ENCODE measurements around the gene PBX4.

Gene PBX4

GRCh38 chr19:19526581-19527370, 91.7 kb downstream of the PBX4 start:
- no peak for FAIRE-seq
- no peak for TF ChIP-seq POLR2A (IDR thresholded peaks at IDR 0.05; ENCODE audit: low read depth, low read length)
- no peak for DNase-seq (ENCODE audit: insufficient read length, low spot score)

- DNase-seq (ENCODE audit: insufficient read length, low spot score) (no peak), FAIRE-seq (no peak)
- no peak for TF ChIP-seq POLR2A (IDR thresholded peaks at IDR 0.05; ENCODE audit: low read depth, low read length)
These were observed 92.7 kb downstream of the PBX4 start for GRCh38 chr19:19525611-19526380.

GRCh38 chr19:19524053-19524452, 94.4 kb downstream of the PBX4 start:
- FAIRE-seq, result no peak
- no peak for DNase-seq (ENCODE audit: insufficient read length, low spot score)
- no peak for TF ChIP-seq POLR2A (IDR thresholded peaks at IDR 0.05; ENCODE audit: low read depth, low read length)

GRCh38 chr19:19523177-19523576, 95.3 kb downstream of the PBX4 start:
- FAIRE-seq (no peak), DNase-seq (ENCODE audit: insufficient read length, low spot score) (no peak)
- no peak for TF ChIP-seq POLR2A (IDR thresholded peaks at IDR 0.05; ENCODE audit: low read depth, low read length)

GRCh38 chr19:19520989-19521388, 97.5 kb downstream of the PBX4 start:
- DNase-seq (ENCODE audit: insufficient read length, low spot score), result no peak
- FAIRE-seq, result no peak
- TF ChIP-seq POLR2A (IDR thresholded peaks at IDR 0.05; ENCODE audit: low read depth, low read length), result no peak

GRCh38 chr19:19517235-19517619, 101.3 kb downstream of the PBX4 start:
- DNase-seq (ENCODE audit: insufficient read length, low spot score), result no peak
- FAIRE-seq, result no peak
- TF ChIP-seq POLR2A (IDR thresholded peaks at IDR 0.05; ENCODE audit: low read depth, low read length), result no peak

- peak; percentile 75 for TF ChIP-seq POLR2A (IDR thresholded peaks at IDR 0.05; ENCODE audit: low read depth, low read length)
- peak; percentile 90 for DNase-seq (ENCODE audit: insufficient read length, low spot score)
- FAIRE-seq, result no peak
These were observed 102.6 kb downstream of the PBX4 start, which contains the start of gene NDUFA13 for GRCh38 chr19:19515642-19516519. NDUFA13 (plus strand) TSS chr19:19516225; CDS start chr19:19516239, 14 bp downstream.

- TF ChIP-seq POLR2A (IDR thresholded peaks at IDR 0.05; ENCODE audit: low read depth, low read length), result no peak
- no peak for DNase-seq (ENCODE audit: insufficient read length, low spot score)
- FAIRE-seq, result no peak
These were observed 103.4 kb downstream of the PBX4 start, which contains the start of gene TSSK6 for GRCh38 chr19:19514881-19515641. TSSK6 (minus strand) TSS chr19:19515548; CDS start chr19:19515427, 121 bp downstream.

GRCh38 chr19:19514215-19514657, 104.3 kb downstream of the PBX4 start:
- FAIRE-seq (no peak), DNase-seq (ENCODE audit: insufficient read length, low spot score) (no peak)
- no peak for TF ChIP-seq POLR2A (IDR thresholded peaks at IDR 0.05; ENCODE audit: low read depth, low read length)

- FAIRE-seq, result no peak
- no peak for TF ChIP-seq POLR2A (IDR thresholded peaks at IDR 0.05; ENCODE audit: low read depth, low read length)
- no peak for DNase-seq (ENCODE audit: insufficient read length, low spot score)
These were observed 104.8 kb downstream of the PBX4 start for GRCh38 chr19:19513682-19514081.

Data from H54 (cell line).